Measurements from ENCODE around the gene SERPIND1.
"Not testable (repeated sequence)": the region's sequence is repeated elsewhere in the genome, so short reads cannot be mapped to it uniquely, and the experiment has no call there.

The SERPIND1 gene

DNA sequence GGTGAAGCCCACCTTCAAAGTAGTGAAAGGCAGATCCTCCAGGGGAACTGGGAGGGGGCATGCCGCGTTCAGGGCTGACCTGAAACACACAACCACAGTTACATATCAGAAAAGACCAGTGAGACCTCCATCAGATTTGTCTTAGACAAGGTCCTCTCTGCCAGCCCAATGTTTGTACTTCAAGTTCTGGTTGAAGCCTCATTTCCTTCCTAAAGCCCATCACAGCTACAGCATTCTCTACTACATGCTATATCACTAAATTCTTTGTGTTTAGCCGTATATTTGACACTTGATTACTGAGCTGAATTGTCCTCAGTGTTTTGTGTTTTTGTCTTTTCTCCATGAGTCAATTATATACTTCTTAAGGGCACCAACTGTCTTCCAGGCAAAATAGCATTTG is 44.6 kb downstream of the SERPIND1 start:
- DNase-seq, result no peak

DNA sequence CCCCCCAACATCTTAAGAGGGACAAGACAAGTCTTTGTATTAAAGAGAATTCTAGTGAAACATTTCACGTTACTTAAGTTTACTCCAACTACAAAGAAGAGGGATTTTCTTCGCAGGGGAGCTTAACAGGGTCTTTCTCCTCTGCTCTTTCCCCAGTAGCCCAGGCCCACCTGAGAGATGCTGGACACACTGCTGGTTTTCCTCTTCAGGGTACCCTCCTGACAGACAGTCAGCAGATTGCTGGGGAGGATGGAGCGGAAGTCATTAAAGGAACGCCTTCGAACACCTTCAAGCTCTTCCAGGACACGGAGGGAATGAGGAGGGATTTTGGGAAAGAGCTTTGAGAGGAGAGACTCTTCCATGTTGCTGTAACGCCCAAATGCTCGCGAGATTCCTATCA is 45.6 kb downstream of the SERPIND1 start:
- DNase-seq, result no peak

DNA sequence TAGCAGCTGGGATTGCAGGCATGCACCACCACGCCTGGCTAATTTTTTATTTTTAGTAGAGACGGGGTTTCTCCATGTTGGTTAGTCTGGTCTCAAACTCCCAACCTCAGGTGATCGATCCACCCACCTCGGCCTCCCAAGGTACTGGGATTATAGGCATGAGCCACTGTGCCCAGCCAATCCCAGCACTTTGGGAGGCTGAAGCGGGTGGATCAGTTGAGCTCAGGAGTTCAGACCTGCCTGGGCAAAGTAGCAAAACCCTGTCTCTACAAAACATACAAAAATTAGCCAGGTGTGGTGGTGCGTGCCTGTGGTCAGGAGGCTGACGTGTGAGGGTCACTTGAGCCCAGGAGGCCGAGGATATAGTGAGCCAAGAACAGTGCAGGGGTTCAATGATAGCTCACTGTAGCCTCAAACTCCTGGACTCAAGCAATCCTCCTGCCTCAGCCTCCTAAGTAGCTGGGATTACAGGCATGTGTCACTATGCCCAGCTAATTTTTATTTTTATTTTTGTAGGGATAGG is 47.9 kb downstream of the SERPIND1 start:
- not testable (repeated sequence) for DNase-seq

DNA sequence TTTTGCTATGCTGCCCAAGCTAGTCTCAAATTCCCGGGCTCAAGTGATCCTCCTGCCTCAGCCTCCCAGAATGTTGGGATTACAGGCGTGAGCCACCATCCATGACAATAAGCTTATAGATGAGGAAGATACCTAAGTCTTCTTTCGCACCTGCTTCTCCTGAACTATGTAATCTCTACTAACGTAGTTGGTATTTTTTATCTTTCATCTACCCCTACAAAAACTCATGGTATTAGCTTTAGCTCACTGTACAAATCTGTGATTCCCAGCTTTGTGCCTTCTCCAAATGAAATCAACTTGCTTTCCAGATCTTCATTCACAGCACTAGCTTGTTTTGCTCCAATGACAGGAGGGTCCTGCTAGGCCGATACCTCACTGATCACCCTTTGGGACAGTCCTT is 48.3 kb downstream of the SERPIND1 start:
- no peak for DNase-seq

DNA sequence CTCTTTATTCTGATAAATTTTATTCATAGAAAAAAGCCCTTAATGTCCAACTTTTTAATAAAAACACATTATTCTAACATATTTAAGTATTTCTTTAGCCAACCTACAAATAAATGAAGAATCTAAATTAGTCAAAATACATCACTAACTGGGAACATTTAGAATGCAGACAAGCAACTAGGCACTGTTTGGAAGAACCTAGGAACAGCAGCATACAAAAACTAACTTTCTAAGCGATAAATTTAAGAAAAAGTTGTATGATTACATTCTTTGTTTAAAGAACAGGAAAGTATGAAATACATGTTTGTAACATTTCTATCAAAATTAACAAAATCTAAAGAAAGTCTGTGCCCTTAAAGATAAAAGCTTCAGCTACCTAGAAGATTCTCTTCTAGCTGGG is 49.4 kb downstream of the SERPIND1 start:
- DNase-seq, result no peak

DNA sequence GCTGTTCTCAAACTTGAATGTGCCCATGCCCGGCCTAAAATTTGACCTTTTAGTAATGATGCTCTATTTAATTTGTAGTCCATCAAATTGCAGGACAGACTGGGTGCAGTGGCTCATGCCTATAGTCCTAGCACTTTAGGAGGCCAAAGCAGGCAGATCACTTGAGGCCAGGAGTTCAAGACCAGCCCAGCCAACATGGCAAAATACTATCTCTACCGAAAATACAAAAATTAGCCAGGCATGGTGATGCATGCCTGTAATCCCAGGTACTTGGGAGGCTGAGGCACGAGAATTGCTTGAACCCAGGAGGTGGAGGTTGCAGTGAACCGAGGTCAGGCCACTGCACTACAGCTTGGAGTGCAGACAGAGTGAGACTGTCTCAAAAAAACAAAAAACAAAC is 51.3 kb downstream of the SERPIND1 start:
- DNase-seq, result not testable (repeated sequence)

DNA sequence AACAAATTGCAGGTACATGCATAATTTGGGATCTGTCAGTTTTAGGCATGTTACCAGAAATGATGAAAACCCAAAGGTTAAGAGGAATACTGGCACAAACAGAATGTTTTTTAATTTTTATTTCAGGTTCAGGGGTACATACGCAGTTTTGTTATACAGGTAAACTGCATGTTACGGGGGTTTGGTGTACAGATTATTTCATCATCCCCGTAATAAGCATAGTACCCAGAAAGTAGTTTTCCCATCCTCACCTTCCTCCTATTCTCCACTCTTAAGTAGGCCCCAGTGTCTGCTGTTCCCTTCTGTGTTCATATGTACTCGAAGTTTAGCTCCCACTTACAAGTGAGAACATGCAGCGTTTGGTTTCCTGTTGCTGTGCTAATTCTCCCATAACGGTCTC is 51.7 kb downstream of the SERPIND1 start:
- no peak for DNase-seq

DNA sequence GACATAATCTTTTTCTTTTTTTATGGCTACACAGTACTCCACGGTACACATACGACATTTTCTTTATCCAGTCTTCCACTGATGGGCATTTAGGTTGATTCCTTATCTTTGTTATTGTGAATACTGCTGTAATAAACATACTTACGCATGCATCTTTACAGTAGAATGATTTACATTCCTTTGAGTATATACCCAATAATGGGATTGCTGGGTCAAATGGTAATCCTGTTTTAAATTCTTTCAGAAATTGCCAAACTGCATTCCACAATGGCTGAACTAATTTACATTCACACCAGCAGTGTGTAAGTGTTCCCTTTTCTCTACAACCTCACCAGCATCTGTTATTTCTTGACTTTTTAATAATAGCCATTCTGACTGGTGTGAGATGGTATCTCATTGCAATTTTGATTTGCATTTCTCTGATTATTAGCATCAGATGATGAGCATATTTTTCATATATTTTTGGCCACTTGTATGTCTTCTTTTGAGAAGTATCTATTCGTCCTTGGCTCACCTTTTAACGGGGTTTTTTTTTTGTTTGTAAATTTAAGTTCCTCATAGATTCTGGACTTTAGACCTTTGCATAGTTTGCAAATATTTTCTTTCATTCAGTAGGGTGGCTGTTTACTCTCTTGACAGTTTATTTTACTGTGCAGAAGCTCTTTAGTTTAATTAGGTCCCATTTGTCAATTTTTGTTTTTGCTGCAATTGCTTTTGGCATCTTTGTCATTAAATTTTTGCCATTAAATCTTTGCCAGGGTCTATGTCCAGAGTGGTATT is 52.6 kb downstream of the SERPIND1 start:
- DNase-seq, result not testable (repeated sequence)

DNA sequence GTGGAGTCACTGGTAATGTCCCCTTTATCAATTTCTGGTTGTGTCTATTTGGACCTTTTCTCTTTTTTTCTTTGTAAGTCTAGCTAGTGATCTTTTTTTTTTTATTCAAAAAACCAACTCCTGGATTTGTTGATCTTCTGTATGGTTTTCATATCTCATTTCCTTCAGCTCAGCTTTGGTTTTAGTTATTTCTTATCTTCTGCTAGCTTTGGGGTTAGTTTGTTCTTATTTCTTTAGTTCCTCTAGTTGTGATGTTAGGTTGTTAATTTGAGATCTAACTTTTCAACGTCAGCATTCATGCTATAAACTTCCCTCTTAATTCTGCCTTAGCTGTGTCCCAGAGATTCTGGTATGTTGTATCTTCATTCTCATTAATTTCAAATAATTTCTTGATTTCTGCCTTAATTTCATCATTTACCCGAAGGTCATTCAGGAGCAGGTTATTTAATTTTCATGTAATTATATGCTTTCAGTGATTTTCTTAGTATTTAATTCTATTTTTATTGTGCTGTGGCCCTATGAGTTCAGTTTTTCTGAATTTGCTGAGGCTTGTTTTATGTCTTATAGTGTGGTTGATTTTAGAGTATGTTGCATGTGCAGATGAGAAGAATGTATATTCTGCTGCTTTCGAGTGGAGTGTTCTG is 55.7 kb downstream of the SERPIND1 start:
- DNase-seq, result no peak

DNA sequence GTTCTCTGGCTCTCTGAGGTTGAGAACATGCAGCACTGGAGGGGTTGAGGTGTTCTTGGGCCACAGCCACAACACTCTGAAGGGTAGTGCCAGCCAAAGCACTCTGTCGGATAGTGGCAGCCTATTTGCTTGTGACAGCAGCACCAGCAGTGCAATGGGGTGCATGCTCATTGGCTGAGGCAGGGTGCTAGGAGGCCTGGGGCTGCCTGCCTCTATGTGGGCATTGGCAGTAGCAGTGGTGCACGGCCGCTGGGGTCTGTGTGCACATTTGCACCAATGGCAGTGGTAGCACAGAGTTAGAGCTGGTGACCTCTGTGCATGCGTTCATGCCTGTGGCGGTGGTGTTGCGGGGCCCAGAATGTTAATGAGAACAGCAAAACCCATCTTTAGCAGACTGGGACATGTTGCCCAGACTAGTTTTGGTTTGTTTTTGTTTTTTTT is 59.3 kb downstream of the SERPIND1 start:
- DNase-seq, result no peak

DNA sequence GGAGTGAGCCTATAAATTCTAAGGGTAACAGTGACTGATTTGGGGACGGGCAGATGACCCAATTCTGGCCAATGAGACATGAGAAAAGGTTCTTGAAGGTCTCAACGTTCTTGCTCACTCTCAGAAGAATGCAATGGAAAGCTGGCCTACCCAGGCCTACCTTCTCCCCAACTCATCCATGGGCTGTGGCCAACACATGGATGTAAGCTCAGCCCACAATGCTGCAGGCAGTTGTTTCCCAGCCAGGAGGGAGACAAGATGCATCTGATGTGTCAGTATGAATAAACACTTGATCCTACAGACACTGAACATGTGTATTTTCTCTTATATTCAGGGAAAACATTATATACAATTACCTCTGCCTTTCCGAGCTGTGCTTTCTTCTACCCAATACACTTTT is 60.3 kb downstream of the SERPIND1 start:
- no peak for DNase-seq

DNA sequence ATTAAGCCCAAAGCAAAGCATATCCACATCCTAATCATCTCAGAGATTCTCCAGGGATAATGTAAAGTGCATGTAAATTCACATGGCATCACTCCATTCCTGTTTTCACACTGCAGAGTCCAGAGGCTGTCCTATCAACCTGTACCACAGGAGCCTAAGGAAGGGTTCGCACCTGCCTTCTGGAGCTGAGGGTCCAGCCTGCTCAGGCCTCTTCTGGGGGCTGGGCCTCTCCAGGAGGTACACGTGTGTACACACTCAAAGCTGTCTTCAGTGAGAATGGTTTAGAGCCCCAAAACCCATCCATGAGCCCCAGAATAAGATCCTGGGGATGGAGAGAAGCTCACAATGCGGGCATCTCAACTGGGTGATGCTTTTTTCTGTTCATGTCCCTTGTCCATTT is 60.8 kb downstream of the SERPIND1 start:
- no peak for DNase-seq
